Fibroblast of lung (primary cell): Measurements from ENCODE around the gene PNPO.

Source experiments
- EZH2 ChIP-seq: IDR thresholded peaks from 2 replicates; pipeline ENCODE4 v1.5.1; 2012; ENCODE audit warnings: low read length, control low read depth, mild to moderate bottlenecking; ENCODE audit errors: missing control alignments
- TF ChIP-seq, protein P1 (sequence below), 2 donors: IDR thresholded peaks in 1 of 2; conservative IDR thresholded peaks in 1 of 2; 1 replicate in 1 of 2; 2 replicates in 1 of 2; pipeline ENCODE4 v1.5.1; 2011 to 2012; ENCODE audit warnings: low read length in 2 of 2, control low read depth in 1 of 2, inconsistent platforms in 1 of 2, low read depth in 1 of 2, mild to moderate bottlenecking in 1 of 2

GRCh38 chr17:47950448-47950847, 9.1 kb downstream of the PNPO start:
- TF ChIP-seq, protein P1, sequence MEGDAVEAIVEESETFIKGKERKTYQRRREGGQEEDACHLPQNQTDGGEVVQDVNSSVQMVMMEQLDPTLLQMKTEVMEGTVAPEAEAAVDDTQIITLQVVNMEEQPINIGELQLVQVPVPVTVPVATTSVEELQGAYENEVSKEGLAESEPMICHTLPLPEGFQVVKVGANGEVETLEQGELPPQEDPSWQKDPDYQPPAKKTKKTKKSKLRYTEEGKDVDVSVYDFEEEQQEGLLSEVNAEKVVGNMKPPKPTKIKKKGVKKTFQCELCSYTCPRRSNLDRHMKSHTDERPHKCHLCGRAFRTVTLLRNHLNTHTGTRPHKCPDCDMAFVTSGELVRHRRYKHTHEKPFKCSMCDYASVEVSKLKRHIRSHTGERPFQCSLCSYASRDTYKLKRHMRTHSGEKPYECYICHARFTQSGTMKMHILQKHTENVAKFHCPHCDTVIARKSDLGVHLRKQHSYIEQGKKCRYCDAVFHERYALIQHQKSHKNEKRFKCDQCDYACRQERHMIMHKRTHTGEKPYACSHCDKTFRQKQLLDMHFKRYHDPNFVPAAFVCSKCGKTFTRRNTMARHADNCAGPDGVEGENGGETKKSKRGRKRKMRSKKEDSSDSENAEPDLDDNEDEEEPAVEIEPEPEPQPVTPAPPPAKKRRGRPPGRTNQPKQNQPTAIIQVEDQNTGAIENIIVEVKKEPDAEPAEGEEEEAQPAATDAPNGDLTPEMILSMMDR (conservative IDR thresholded peaks at IDR 0.05 in 1 of 2, IDR thresholded peaks at IDR 0.05 in 1 of 2; ENCODE audit: low read depth in 1 of 2, low read length in 2 of 2), result no peak
- TF ChIP-seq EZH2, result no peak
